ENCODE results near the gene SGSH. TPM values are rescaled to one million over a fixed set of nuclear protein-coding genes. Genes with fewer than 3 reads are reported as not detected.
"Not testable (repeated sequence)": the region's sequence is repeated elsewhere in the genome, so short reads cannot be mapped to it uniquely, and the experiment has no call there.

Gene SGSH
- 44.7 TPM for total RNA-seq
- long read RNA-seq, transcript SGSH-201 (8 exons, 2,784 nt) = major isoform, 70 of 143 reads
- long read RNA-seq, partial matches to known transcripts = 27 of 143 reads
- long read RNA-seq, other reads (novel, unspliced or antisense) = 44 of 143 reads

DNA sequence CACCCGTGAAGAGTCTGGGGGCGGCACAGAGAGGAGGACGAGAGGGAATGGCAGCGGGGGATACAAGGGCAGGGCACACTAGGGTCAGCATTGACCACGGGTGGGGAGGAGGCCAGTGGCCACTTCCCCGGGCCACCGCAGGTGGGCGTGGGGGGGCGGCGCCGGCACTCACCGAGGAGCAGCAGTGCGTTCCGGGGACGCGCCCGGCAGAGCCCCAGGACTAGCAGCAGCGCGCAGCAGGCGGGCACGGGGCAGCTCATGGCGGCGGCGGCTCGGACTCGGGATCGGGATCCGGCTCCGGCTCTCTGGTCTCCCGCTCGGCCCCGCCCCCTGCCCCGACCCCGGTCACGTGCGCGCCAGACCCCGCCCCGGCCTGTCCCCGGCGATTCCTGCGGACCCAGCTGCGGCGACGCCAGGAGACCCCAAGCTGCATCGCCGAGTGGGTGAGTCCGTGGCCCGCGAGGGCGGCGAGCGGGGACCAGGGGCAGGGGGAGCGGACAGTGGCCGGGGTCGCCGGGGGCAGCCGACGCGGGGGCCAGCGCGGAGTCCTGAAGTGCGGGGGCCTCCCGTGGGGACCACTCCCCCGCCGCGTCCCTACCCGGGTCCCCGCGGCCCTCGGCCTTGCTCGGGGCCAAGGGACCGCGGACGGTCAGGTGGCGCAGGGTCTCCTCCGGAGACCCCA is at the start of gene SGSH, which contains the start of gene SLC26A11:
SGSH (minus strand) TSS at position 280 of the 682 bp plus-strand sequence; CDS start at position 260, 20 bp downstream.
SLC26A11 (plus strand) TSS at position 374 of the 682 bp plus-strand sequence. CDS start 1,134 bp downstream, outside the sequence.
- DNase-seq (ENCODE audit: low spot score) = peak; percentile 93

DNA sequence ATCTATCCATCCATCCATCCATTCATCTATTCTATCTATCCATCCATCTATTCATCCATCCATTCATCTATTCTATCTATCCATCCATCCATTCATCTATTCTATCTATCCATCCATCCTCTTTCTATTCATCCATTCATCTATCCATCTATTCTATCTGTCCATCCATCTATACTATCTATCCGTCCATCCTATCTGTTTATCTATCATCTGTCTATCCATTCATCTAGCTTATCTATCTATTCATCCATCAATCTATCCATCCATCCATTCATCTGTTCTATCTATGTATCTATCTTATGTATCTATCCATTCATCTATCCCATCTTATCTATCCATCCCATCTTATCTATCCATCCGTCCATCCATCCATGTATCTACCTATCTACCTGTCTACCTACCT is 49.3 kb upstream of the SGSH start:
- no peak for DNase-seq (ENCODE audit: low spot score)

DNA sequence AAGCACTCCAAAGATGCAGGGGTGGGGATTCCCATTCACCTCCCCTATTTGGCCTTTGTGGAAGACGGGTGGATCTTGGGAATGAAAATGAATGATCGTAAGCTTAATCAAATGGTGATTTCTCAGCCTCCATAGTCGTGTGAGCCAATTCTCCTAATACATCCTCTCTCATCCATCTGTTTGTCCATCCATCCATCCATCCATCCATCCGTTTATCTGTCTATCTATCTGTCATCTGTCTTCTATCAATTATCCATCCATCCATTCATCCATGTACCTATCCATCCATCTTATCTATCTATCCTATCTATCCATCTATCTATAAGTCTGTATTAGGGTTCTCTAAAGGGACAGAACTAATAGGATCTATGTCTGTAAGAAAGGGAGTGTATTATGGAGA is 48.3 kb upstream of the SGSH start:
- DNase-seq (ENCODE audit: low spot score) = no peak

GRCh38 chr17:80267391-80267790 is 47.3 kb upstream of the SGSH start:
- DNase-seq (ENCODE audit: low spot score) = no peak

- no peak for DNase-seq (ENCODE audit: low spot score)
These were observed 45.3 kb upstream of the SGSH start for GRCh38 chr17:80265205-80266068.

DNA sequence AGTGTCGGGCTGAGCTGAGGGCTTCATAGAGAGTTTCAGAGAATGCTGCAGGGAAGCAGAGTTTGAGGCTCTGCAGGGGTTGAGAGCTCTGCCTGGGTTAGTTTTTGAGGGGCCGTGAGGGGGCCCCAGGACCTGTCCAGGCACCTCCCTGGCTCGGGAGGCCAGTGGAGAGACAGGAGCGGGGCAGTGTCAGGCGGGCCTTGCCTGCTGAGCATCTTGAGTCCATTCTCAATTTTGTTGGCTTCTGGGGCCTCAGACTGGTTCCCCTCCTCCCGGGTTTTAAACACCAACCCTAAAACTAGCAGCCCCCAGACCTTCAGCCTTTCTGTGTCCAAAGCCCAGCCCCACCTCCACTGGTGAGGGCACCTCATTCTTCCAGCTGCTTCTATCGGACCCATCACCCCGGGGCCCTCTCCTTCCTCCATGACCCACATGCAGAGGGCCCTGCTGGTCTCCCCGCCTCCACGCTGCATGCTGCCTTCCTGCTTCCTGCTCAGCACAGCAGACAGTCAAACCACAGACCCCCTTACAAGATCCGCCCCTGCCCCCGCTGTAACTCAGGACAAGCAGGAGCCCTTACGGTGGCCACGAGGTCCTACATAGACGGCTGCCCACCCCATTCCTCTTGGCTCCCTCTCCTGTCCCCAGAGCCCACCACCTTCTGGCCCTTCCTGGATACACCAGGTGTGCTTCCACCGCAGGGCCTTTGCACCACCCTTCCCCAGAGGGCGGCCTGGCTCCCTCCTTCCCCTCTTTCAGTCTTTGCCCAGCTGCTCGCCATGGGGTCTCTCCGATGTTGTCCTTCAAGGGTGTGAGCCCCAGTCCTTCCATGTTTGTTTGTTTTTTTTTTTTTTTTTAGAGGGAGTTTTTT is 44.3 kb upstream of the SGSH start:
- no peak for DNase-seq (ENCODE audit: low spot score)

- DNase-seq (ENCODE audit: low spot score) = no peak
These were observed 43.4 kb upstream of the SGSH start for GRCh38 chr17:80263253-80264204.

DNA sequence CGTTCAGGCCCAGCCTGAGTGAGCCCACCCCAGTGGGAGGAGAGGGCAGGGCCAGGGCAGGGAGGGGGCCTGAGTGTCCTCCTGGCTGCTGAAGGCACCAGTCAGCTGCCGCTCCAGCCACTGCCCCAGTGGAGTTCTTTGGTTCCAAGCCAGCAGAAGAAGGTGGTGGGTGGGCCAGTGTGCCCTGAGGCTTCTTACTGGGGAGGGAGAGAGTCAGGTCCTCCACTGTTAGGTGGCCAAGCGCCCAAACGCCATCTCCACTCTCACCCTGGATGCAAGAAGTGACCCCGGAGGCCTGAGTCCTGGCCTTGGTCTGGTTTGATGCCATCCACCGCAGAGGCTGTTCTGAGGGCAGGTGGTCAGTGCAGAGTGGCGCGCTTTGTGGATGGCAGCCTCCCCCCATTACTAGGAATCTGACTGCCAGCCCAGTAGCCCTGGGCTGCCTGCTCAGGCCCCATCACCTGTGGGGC is 42.7 kb upstream of the SGSH start:
- no peak for DNase-seq (ENCODE audit: low spot score)

DNA sequence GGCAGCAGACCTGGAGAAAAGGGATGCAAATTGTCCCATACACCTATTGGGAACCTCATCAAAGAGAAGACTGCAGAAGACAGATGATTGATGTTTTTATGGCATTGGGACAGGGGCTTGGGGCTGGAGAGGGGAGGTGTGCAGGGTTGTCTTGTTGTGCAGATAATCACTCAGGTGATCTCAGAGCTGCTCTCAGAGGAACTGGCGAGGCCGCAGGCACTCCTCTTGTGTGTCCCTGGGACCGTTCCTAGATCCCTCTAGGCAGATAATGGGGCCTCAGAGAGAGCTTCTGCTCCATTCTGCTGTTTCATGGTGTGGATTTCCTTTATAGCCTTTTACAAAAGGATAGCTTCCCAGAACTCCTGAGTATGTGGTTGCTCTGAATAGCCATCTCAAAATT is 42.2 kb upstream of the SGSH start:
- no peak for DNase-seq (ENCODE audit: low spot score)

DNA sequence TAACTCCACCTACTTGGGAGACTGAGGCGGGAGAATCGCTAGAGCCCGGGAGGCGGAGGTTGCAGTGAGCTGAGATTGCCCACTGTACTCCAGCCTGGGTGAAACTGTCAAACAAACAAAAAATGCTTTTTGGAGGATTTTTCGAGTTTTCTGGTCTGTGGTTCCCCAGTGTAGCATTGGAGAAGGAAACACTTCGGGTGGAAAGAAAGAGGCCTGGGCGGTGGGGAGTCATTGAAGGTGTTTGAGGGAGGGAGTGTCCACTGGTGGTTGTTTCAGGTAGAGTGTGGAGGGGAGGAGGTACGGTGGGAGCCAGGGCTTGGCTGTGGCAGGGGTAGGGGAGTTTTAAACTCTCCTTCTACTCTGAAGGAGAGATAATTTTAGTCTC is 41.8 kb upstream of the SGSH start:
- DNase-seq (ENCODE audit: low spot score) = no peak

GRCh38 chr17:80261159-80261894 is 41.2 kb upstream of the SGSH start:
- no peak for DNase-seq (ENCODE audit: low spot score)

DNA sequence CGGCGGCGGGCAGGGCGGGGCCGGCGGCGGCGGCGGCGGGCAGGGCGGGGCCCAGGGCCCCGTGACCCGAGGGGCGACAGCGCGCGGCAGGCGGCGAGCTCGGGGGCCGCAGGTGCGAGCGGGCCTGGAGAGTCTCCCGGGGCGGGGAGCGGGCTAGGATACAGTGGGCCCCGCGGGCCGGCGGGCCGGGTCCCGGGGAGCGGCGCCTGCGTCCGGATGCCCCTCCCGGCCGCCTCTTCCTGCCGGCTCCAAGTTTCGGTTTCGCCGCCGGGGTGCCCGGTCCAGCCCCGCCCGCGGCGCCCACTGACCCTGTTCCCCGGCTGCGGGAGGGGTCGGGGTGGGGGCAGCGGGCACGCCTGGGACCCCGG is 40.6 kb upstream of the SGSH start, which contains the start of gene RNF213:
RNF213 (plus strand) TSS at position 62 of the 368 bp plus-strand sequence. CDS start 2,830 bp downstream, outside the sequence.
- DNase-seq (ENCODE audit: low spot score) = no peak

DNA sequence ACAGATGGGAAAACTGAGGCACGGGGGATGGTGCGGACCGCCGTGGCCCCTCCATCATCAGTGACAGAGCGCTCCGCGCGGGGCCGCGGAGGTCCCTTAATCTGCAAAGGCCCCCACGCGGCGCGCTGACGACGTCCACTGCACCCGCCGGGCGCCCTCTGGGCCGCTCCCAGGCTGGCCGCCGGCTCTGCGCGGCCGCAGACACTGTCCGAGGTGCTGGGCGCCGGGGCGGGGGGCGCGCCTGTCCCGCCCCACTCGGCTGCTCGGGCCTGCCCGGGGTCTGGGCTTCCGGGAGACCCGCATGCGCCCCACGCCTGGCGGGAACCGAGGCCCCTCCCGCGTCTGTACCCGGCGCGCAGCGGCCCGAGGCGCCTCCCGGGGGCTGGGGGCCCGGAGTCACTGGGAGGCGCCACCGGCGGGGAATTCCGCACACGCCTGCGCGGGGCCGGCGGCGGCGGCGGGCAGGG is 40.0 kb upstream of the SGSH start:
- no peak for DNase-seq (ENCODE audit: low spot score)

DNA sequence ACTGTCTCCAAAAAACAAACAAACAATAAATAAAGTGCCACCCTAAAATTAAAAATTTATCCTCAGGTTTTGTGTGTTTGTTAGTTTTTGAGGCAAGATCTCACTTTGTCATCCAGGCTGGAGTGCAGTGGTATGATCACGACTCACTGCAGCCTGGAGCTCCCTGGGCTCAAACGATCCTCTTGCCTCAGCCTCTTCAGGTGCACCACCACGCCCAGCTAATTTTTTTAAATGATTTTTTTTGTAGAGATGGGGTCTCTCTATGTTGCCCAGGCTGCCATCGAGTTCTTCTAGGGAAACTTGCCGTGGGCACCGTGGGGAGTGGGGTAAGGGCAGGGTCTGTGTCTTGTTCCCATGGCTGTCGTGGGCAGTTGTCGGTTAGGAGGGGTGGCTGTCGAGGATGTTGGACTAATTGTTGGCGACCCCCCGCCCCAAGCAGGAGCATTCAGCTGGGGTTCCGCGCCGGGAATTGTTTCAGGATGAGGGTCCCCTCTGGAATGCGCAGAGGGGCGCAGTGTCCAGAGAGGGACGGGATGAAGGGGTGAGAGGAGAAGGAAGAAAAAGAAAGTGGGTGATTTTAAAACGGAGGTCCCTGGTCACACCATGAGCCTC is 39.4 kb upstream of the SGSH start:
- DNase-seq (ENCODE audit: low spot score) = no peak

DNA sequence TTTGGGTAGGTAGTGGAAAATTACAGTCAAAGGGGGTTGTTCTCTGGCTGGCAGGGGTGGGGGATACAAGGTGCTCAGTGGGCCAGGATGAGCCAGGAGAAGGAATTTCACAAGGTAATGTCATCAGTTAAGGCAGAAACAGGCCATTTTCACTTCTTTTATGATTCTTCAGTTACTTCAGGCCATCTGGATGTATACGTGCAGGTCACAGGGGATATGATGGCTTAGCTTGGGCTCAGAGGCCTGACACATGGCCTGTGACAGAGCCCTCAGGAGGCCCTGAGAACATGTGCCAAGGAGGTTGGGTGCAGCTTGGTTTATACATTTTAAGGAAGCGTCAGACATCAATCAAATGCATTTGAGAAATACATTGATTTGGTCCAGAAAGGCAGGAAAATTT is 38.2 kb upstream of the SGSH start:
- DNase-seq (ENCODE audit: low spot score) = not testable (repeated sequence)

- no peak for DNase-seq (ENCODE audit: low spot score)
These were observed 37.6 kb upstream of the SGSH start for GRCh38 chr17:80257716-80258213.

DNA sequence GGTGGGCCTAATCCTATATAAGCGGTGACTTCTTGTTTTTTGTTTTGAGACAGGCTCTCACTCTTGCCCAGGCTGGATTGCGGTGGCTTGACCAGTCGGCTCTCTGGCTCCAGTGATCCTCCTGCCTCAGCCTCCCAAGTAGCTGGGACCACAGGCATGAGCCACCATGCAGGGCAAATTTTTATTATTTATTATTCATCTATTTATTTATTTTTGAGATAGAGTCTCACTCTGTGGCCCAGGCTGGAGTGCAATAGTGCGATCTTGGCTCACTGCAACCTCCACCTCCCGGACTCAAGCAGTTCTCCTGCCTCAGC is 35.9 kb upstream of the SGSH start:
- DNase-seq (ENCODE audit: low spot score) = no peak

All from mesenteric fat pad (tissue), 1 donor.